GM18951 (cell line): Measurements from ENCODE around the gene CAPNS2.

Experiments
- POLR2A ChIP-seq: IDR thresholded peaks from 4 replicates; pipeline ENCODE4 v1.6.1; 2011; ENCODE audit warnings: mild to moderate bottlenecking; ENCODE audit not compliant: insufficient read length, insufficient read depth; ENCODE audit errors: extremely low read depth
- in situ Hi-C: fragments of 300-500 bp; cut with MboI; formaldehyde crosslinking; loops from one replicate; pipeline ENCODE4 v1.12.0; 2022; ENCODE audit warnings: low sequenced_read_pairs, mixed read lengths, inconsistent platforms; ENCODE audit not compliant: unreplicated experiment

The CAPNS2 gene

DNA sequence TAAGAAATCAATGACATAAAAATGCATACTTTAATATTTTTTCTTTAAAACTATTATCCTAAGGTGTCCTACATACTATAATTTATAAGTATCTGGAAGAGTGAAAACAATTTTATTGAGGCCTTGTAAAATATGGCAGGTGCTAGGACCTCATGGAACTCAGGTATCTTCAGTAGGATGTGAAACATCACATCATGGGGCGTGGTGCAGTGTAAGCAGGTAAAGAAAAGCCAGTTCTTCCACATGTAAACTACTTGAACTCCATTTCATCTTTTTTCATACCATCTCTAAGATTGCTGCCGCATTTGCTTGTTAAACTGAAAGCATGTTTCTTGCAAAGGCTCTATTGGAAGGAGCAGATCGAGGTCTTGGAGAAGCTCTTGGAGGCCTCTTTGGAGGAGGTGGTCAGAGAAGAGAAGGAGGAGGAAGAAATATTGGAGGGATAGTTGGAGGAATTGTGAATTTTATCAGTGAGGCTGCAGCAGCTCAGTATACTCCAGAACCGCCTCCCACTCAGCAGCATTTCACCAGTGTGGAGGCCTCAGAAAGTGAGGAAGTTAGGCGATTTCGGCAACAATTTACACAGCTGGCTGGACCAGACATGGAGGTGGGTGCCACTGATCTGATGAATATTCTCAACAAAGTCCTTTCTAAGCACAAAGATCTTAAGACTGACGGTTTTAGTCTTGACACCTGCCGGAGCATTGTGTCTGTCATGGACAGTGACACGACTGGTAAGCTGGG, at the start of gene CAPNS2:
TSS of gene CAPNS2 (plus strand) at position 253 of the 744 bp plus-strand sequence. CDS start at position 326, 73 bp downstream.
- in situ Hi-C loops: no loop called here
- TF ChIP-seq POLR2A: no peak

DNA sequence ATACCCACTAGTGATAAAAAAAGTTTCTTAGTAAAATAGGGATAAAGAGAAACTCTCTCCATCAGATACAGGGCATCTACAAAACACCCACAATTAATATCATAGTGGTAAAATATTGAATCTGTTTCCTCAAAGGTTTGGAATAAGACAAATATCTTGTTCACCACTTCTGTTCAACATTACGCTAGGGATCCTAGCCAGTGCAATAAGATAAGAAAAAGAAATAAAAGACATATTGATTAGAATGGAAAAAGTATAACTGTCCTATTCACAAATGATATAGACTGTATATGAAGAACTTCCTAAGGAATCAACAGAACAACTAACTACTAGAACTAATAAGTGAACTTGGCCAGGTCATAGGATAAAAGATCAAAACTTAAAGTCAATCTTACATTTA, 44.7 kb upstream of the CAPNS2 start:
- TF ChIP-seq POLR2A: no peak
- in situ Hi-C loops: no loop called here

DNA sequence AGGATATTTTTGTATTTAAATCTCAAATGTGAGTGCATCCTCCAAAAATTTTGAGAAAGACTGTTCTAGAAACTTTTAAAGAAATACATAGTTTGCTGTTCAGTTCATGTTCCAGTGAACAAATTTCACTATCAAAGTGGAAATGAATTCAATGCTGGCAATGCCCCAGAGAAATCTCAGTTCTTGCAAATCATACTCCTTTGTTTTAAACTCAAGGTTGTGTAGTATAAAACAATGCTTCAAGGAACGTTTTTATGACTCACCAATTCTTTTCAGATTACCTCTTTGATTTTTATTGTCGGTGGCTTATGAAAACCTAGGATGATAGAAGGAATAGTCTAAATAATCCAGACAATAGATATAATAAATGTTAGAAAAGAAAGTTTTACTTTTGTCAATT, 40.0 kb upstream of the CAPNS2 start:
- in situ Hi-C loops: no loop called here
- no peak for TF ChIP-seq POLR2A

DNA sequence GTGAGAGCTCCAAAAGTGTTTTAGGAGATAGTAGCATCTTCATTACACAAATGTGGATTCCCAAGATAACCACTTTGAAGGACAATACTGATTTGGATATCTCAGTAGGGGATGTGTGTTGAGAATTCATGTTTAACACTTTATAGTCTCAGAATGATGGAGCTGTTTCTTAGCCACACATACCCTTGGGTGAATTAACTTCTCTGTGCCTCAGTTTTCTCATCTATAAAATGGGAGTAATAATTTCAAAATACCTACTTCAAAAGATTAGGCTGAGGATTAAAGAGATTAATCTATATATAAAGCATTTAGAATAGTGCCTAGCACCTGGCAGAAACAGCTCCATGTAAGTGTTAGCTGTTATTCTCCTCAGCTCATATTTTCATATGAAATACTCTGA, 38.6 kb upstream of the CAPNS2 start:
- no peak for TF ChIP-seq POLR2A

DNA sequence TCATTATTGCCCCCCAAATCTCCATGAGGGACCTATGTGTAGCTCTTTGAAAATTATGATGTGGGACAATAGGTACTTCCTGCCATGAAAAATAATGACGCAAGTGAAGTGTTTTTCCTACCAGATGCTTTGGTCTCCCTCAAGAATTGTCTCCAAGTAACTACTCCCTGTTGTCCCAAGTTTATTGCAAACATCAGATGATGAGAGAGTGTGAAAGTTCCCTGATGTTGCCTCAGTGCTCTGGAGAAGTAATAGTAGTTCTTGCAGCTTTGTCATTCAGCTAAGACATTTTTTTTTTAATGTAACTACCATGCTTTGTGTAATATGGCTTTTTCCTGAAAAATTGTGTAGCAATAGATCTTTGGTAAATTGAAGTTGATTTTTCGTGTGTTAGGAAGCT, 37.5 kb upstream of the CAPNS2 start:
- no peak for TF ChIP-seq POLR2A
- in situ Hi-C loops: no loop called here

More for the DNA sequence above, 38.6 kb upstream of the CAPNS2 start:
- in situ Hi-C loops: no loop called here

DNA sequence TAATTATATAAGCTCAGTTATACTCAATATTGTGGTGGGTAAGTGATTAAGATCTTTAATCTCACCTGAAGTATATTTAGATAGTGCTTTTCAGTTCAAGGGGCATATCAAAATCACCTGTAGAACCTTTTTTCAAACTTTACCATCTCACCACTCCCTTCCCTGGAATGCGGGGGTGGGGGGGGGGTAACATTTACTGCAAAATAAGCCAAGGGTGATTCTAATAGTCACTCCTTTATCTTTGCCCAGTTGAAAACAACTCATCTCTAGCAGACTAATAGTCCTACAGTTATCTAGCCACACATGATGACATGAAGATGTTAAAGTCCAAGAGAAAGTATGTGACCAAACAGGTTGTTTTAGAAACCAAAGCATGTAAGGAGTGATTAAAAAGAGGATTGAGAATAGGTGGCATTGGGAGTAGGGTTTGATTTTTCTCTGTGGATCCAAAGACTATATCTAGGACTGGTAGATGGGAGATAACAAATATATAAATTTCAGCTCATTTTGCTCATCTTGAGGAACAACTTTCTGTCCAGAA, 36.1 kb upstream of the CAPNS2 start:
- in situ Hi-C loops: no loop called here

DNA sequence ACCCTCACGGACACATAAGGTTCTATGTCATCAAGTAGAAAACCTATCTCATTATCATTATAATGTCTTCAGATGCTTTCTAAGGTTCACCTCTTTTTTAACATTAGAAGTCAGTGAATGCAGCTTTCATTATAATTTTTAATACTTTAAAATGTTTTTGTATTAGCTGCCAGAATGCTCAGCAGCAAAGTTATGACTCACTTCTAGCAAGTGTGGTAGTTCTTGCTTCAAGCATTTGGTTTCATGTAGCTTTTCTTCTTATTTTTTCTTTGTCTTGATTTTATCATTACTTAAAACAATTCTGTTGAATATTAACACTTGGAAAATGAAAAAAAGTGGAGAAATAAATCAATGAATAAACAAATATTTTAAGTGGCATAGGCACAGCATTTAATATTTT, 34.3 kb upstream of the CAPNS2 start:
- no peak for TF ChIP-seq POLR2A
- in situ Hi-C loops: no loop called here

More for the DNA sequence above, 36.1 kb upstream of the CAPNS2 start:
- TF ChIP-seq POLR2A: no peak

DNA sequence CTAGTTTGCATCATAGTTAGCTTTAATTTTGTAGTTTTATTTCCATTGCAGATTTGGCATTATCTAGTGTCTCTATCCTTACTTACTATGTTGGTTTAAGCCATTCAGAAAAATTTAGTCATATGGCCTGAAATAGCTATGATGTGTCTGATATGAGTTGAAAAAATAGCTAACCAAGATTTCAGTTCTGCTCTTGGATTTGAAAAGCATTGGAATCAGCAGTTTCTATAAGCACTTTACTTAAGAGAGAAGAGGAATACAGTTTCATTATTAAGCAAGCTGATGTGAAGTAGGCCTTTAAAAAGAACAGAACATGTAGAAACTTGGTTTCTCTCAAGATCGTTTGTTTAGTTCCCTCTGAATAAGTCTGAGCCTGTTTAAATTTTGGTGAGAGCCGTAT, 31.7 kb upstream of the CAPNS2 start:
- no peak for TF ChIP-seq POLR2A
- in situ Hi-C loops: no loop called here

DNA sequence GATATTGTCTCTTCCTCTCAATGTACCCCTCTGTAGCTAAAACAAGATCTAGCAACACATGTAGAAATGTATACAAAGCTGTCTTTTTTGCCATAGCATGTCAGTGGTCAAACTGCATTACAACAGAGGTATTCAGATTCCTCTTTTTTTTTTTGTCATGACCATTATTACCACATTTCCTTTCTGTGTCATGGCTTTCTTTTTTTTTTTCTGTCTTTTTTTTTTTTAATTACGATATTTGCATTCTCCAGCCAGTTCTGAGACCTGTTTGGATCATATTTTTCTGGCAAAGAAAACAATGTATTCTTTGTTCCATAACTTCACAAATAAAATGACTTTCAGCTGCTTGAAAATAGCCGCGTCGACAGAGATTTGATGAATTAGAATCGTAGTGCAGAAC, 27.4 kb upstream of the CAPNS2 start:
- in situ Hi-C loops: no loop called here
- no peak for TF ChIP-seq POLR2A

DNA sequence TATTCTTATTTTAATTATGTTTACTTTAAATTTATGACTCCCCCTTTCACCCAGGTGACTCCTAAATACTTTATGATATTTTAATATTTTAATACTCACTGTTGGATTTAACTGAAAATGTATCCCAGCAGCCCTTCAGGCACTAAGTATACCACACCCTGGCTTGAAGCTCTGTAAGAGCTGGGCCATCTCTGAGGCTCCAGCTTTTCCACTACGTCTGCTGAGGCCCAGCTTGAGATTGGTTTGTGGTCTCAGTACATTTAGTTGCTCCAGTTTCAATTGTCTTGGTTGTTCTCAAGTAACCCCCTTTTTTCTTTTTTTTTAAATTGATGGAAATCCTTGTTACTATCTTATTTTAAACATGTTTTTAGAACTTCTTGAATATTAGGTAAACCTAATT, 27.0 kb upstream of the CAPNS2 start:
- no peak for TF ChIP-seq POLR2A
- in situ Hi-C loops: no loop called here

DNA sequence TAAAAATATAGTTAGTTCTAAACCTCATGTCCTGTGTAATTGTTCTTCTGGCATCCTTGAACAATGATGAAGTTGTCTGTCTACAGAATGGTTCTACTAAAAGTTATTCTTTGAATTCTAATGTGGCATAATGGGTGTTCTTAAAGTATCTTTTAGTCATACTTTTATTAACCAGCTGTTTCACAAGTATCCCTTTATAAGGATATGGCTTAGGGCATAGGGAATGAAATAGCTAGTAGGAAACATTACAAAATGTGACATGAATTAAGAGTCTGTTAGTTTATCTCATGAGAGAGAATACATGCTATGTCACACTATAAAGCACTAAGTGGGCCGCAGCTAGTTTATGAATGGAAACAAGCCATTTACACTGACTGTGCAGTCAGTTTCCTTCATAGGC, 26.3 kb upstream of the CAPNS2 start:
- in situ Hi-C loops: no loop called here
- TF ChIP-seq POLR2A: no peak

DNA sequence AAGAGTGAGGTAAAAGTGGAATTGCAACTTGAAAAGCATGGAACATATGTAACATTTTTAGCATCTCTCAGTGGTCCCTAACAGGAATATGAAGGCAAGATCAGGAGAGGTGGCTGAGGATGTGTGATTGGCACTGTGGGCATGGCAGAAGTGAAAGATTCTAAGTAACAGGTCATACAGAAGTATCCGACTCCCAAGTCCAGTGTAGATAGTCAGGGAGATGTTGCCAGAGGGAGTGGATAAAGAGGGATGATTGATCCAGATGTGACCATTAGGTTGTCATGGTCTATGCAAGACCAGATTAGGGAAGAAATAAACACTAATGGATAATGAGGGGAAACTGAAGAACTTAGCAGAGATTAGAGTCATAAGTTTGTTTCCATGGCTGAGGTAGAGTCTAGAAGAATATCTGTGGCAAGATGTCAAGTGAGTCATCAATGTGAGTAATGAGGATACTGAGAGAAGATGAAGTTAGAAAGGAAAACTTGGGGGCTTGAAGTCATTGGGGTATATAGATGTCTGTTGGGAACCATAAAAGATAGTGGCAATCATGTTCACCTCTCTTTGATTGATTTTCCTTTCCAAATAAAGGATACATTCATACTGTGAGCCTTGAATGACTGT, 23.9 kb upstream of the CAPNS2 start:
- TF ChIP-seq POLR2A: no peak
- in situ Hi-C loops: no loop called here

DNA sequence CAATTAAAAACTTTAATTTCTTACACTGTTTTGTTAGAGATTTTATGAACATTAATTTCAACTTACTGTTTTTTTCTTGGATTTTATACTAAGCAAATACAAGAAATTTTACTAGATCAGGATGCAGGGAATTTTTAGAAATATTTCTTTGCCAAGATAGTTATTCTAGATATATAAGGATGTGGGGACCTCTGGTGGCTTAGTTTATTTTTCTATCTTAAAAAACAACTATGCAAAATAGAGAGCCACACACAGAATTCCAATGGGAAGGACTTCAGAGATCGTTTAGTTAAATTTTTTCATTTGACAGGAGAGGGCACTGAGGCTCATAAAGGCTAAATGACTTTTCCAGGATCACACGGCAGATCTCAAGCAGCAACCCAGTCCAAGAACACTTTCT, 23.0 kb upstream of the CAPNS2 start:
- no peak for TF ChIP-seq POLR2A
- in situ Hi-C loops: no loop called here

DNA sequence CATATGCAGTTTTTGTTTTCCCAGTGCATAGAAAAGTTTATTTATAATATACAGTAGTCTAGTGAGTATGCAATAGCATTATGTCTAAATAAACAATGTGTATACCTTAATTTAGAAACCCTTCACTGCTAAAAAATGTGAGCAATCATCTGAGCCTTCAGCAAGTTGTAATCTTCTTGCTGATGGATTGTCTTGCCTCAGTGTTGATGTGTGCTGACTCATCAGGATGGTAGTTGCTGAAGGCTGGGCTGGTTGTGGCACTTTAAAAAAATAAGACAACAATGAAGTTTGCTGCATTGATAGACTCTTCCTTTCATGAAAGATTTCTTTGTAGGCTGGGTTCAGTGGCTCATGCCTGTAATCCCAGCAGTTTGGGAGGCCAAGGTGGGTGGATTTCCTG, 13.9 kb upstream of the CAPNS2 start:
- no peak for TF ChIP-seq POLR2A
- in situ Hi-C loops: no loop called here

DNA sequence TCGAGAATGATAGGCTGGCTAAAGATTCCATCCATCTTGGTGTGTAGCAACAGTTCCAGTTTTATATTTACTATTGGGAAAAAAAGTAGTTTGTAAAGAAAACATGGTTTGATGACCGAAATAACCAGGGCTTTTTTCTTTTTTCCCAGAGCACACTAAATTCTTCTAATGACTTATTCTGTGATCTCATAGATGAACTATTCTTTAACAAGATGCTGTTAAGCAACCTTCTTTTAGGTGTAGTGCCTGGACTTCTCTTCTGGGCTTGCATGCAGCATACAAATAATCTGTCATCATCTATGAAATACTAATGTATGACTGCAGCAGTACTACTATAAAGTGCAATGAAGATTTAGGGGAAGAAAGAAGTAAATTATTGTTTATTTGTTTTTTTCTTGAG, 11.0 kb upstream of the CAPNS2 start:
- in situ Hi-C loops: no loop called here
- no peak for TF ChIP-seq POLR2A

DNA sequence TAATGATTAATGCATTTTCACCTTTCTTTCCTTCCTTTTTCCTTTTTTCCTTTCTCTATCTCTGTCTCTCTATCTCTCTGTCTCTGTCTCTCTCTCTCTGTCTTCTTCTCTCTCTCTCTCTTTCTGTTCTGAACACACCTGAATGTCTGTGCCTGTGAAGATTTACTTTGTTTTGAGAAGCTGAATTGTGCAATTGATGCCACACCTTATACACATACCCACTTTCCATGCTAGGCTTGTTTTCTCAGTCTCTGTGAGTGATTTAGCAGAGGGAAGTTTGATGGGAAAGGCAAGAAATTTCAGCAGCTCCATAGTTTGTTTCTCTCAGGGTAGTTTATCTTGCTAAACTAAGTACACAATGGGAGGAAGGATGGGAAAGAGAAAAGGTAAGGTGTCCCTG, 9.3 kb upstream of the CAPNS2 start:
- TF ChIP-seq POLR2A: no peak
- in situ Hi-C loops: no loop called here
